ENCODE data around the gene PDCD4.

Gene PDCD4

DNA sequence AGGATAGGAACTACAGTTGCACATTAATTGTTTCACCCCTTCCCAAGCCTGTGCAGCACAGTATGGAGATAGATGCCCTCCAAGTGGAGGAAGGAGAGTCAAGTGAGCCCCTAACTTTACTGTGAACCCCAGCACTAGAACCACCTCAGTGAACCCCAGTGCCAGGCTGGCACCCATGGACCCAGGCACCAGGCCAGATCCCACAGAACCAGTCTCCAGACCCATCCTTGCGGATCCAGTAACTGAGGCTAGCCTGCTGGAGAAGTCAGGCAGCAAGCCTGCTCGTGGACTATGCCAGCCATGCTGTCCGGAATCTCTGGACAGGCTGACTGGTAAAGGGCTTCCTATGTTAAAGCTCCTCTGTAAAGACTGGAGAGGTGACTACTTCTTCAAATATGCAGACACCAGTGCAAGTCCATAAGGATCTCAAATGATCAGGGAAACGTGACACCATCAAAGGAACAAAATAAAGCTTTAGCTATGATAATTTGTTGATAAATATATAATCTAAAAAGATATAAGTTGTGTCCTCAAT, 75.4 kb downstream of the PDCD4 start:
- TF ChIP-seq CTCF (IDR thresholded peaks at IDR 0.05; ENCODE audit: low read depth, low read length, missing control alignments): no peak
- H3K4me3 ChIP-seq (ENCODE audit: low read depth, low read length): no peak overlapping the region
- DNase-seq (ENCODE audit: low read depth): no peak
